Natural killer cell (primary cell): ENCODE measurements around the gene SYNGR3. TPM values are rescaled to one million over a fixed set of nuclear protein-coding genes. Genes with fewer than 3 reads are reported as not detected.

ENCODE experiments used
- ATAC-seq, 3 donors: fragments of 150-1000 bp in 2 of 3; fragments of 200-7000 bp in 1 of 3; cut with Tn5 transposase; 1 replicate in 1 of 3; 2 replicates in 2 of 3; pipeline ENCODE4 v1.10.0; 2021; ENCODE audit warnings: mild to moderate bottlenecking in 2 of 3, moderate library complexity in 2 of 3
- DNase-seq, 2 donors: peaks; one replicate each; pipeline versions ENCODE4 v3.0.0 to v3.0.0-alpha.2; 2013 to 2021; ENCODE audit warnings: mixed read lengths in 1 of 2
- H3K27ac ChIP-seq: one replicate; pipeline ENCODE4 v1.5.1; 2013; ENCODE audit warnings: mild to moderate bottlenecking, low read length
- H3K27me3 ChIP-seq: one replicate; pipeline ENCODE4 v1.6.1; 2013; ENCODE audit warnings: low read length; ENCODE audit not compliant: control insufficient read depth, insufficient read depth
- H3K36me3 ChIP-seq: one replicate; pipeline ENCODE4 v1.6.1; 2013; ENCODE audit warnings: low read length; ENCODE audit not compliant: control insufficient read depth, insufficient read depth
- H3K4me1 ChIP-seq: one replicate; pipeline ENCODE4 v1.6.1; 2013; ENCODE audit warnings: low read length; ENCODE audit not compliant: control insufficient read depth, insufficient read depth
- H3K4me3 ChIP-seq: one replicate; pipeline ENCODE4 v1.5.1; 2013; ENCODE audit warnings: low read length
- H3K9me3 ChIP-seq: one replicate; pipeline ENCODE4 v1.6.1; 2013; ENCODE audit warnings: low read length; ENCODE audit not compliant: control insufficient read depth, insufficient read depth
- H3K27ac Mint-ChIP-seq, 2 donors: one replicate each; pipeline ENCODE4 v1.8.0; 2022; ENCODE audit warnings: mild to moderate bottlenecking in 2 of 2, mixed read lengths in 2 of 2, moderate library complexity in 1 of 2
- H3K27me3 Mint-ChIP-seq, 2 donors: one replicate each; pipeline ENCODE4 v1.8.0; 2022; ENCODE audit warnings: low read depth in 2 of 2, mixed read lengths in 2 of 2
- H3K36me3 Mint-ChIP-seq: one replicate; pipeline ENCODE4 v1.8.0; 2022; ENCODE audit warnings: mixed read lengths
- H3K4me1 Mint-ChIP-seq, 2 donors: one replicate each; pipeline ENCODE4 v1.8.0; 2022; ENCODE audit warnings: mixed read lengths in 2 of 2
- H3K4me3 Mint-ChIP-seq: one replicate; pipeline ENCODE4 v1.8.0; 2022; ENCODE audit warnings: mild to moderate bottlenecking, moderate library complexity, mixed read lengths
- H3K9me3 Mint-ChIP-seq, 2 donors: one replicate each; pipeline ENCODE4 v1.8.0; 2022; ENCODE audit warnings: mixed read lengths in 2 of 2
- WGBS: methylation state at CpG from one replicate; pipeline ENCODE4 v1.1.7; 2013; ENCODE audit warnings: missing lambda C conversion rate; ENCODE audit not compliant: insufficient coverage; 5-methylcytosine and 5-hydroxymethylcytosine counted together
- intact Hi-C: fragments of 100-400 bp; cut with micrococcal nuclease; formaldehyde crosslinking; loops from one replicate; pipeline ENCODE4 v1.14.2; 2022
- total RNA-seq, 4 donors: library from RNA; stranded (reverse); fragments of 120-200 nt in 1 of 4; gene quantifications; one replicate each; pipeline versions ENCODE4 v1.2.3 to v1.2.4, GENCODE V29; 2013 to 2022
- TF ChIP-seq, protein P1 (sequence below): fragments of 200-600 bp; IDR thresholded peaks from one replicate; pipeline ENCODE4 v1.8.0; 2022; ENCODE audit warnings: antibody characterized with exemption

Gene SYNGR3
- total RNA-seq, 3 donors from 2014 or later (not counting 1 experiment from before 2014, with no cell fraction given), result 10.3 to 19.3 (median 19.1) TPM

DNA sequence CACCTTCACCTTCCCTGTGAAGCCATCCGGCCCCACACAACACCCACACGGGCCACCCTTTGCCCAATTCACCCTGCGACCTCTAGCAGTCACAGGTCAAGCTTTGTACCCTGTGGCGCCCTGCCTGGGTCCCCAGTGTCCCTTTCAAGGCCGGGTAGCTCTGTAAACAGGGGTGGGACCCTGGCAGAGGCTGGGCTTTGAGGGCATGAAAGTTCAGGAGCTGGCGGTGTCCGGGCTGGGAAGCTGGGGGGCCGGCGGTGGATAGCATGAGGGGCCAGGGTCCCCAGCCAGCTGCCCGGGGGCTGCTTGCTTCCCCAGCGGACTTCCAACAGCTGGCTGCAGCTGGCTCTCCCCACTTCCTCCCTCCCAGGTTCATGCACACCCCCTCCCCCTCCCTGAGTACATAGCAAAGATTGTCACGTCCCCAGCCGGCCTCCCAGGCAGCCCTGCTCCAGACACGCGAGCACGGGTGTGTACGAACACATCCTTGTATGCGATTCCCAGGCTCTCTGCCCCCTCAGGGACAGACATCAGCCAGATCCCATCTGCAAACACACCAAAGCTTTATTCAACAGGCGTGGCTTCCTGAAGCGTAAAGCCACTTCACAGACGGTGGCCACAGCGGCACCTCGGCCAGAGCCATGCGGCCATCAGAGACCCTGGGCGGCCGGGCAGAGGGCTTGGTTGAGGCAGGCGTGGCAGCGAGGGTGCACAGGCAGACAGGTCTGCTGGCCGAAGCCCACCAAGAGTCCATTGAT lies 49.7 kb downstream of the SYNGR3 start:
- no peak overlapping the region for H3K27ac Mint-ChIP-seq
- ATAC-seq, result no peak
- H3K36me3 Mint-ChIP-seq, result no peaks in the 10 kb centered on the region
- no peaks in the 10 kb centered on the region for H3K27me3 Mint-ChIP-seq
- Histone ChIP-seq H3K4me1 (peaks cover 18% of the 10 kb centered on the region), H3K4me3 (no peak overlapping the region), H3K27ac (no peak overlapping the region), H3K9me3 (no peaks in the 10 kb centered on the region), H3K36me3 (peaks cover 2% of the 10 kb centered on the region), H3K27me3 (no peaks in the 10 kb centered on the region)
- DNase-seq, result no peak
- 77% methylated on average over 29 of the region's 29 CpGs for WGBS
- peaks cover 0 to 4% of the 10 kb centered on the region in 2 donors for H3K4me1 Mint-ChIP-seq
- TF ChIP-seq, protein P1, sequence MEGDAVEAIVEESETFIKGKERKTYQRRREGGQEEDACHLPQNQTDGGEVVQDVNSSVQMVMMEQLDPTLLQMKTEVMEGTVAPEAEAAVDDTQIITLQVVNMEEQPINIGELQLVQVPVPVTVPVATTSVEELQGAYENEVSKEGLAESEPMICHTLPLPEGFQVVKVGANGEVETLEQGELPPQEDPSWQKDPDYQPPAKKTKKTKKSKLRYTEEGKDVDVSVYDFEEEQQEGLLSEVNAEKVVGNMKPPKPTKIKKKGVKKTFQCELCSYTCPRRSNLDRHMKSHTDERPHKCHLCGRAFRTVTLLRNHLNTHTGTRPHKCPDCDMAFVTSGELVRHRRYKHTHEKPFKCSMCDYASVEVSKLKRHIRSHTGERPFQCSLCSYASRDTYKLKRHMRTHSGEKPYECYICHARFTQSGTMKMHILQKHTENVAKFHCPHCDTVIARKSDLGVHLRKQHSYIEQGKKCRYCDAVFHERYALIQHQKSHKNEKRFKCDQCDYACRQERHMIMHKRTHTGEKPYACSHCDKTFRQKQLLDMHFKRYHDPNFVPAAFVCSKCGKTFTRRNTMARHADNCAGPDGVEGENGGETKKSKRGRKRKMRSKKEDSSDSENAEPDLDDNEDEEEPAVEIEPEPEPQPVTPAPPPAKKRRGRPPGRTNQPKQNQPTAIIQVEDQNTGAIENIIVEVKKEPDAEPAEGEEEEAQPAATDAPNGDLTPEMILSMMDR, result no peak
- H3K4me3 Mint-ChIP-seq, result no peak overlapping the region
- intact Hi-C loops, result no loop called here
- no peaks in the 10 kb centered on the region for H3K9me3 Mint-ChIP-seq

GRCh38 chr16:2040041-2040786 lies 50.4 kb downstream of the SYNGR3 start:
- Mint-ChIP-seq H3K36me3 (no peaks in the 10 kb centered on the region), H3K27ac (no peak overlapping the region), H3K4me1 (peaks cover 0 to 4% of the 10 kb centered on the region in 2 donors), H3K4me3 (no peak overlapping the region), H3K27me3 (no peaks in the 10 kb centered on the region), H3K9me3 (no peaks in the 10 kb centered on the region)
- H3K27me3 ChIP-seq, result no peaks in the 10 kb centered on the region
- DNase-seq (no peak), ATAC-seq (no peak)
- H3K4me1 ChIP-seq, result peaks cover 21% of the 10 kb centered on the region
- intact Hi-C loops, result no loop called here
- WGBS, result 93% methylated on average over 24 of the region's 24 CpGs
- no peak overlapping the region for H3K27ac ChIP-seq
- H3K36me3 ChIP-seq, result peaks cover 2% of the 10 kb centered on the region
- no peaks in the 10 kb centered on the region for H3K9me3 ChIP-seq
- TF ChIP-seq, protein P1, result no peak
- no peak overlapping the region for H3K4me3 ChIP-seq

GRCh38 chr16:2040787-2041522 lies 51.2 kb downstream of the SYNGR3 start:
- H3K36me3 ChIP-seq, result peaks cover 2% of the 10 kb centered on the region
- ATAC-seq (no peak), DNase-seq (no peak)
- peaks cover 21% of the 10 kb centered on the region for H3K4me1 ChIP-seq
- H3K27ac ChIP-seq, result no peak overlapping the region
- H3K27ac Mint-ChIP-seq, result no peak overlapping the region
- no peaks in the 10 kb centered on the region for H3K9me3 Mint-ChIP-seq
- H3K9me3 ChIP-seq, result no peaks in the 10 kb centered on the region
- no peak overlapping the region for H3K4me3 Mint-ChIP-seq
- TF ChIP-seq, protein P1, result no peak
- no peak overlapping the region for H3K4me3 ChIP-seq
- 93% methylated on average over 20 of the region's 20 CpGs for WGBS
- no peaks in the 10 kb centered on the region for H3K27me3 Mint-ChIP-seq
- intact Hi-C loops, result no loop called here
- peaks cover 0 to 4% of the 10 kb centered on the region in 2 donors for H3K4me1 Mint-ChIP-seq
- H3K27me3 ChIP-seq, result no peaks in the 10 kb centered on the region
- H3K36me3 Mint-ChIP-seq, result no peaks in the 10 kb centered on the region
